ENCODE results near the gene GNAI1. TPM values are rescaled to one million over a fixed set of nuclear protein-coding genes. Genes with fewer than 3 reads are reported as not detected.

GNAI1 gene
- total and polyA plus RNA-seq, 2 donors (not counting 1 experiment from before 2014, with no cell fraction given): not detected

GRCh38 chr7:80241671-80242070 is 107.0 kb downstream of the GNAI1 start:
- ChIA-PET CTCF (no interaction called here), POLR2A (no interaction called here)
- Histone ChIP-seq H3K4me3 (ENCODE audit: control extremely low read depth in 1 of 5, extremely low read depth in 1 of 5, insufficient read depth in 1 of 5, low read depth in 2 of 5, low read length in 4 of 5) (no peak overlapping the region), H4K20me1 (ENCODE audit: control insufficient read depth, insufficient read depth, low read length, poor library complexity, severe bottlenecking) (no peaks in the 10 kb centered on the region), H3K27me3 (replicated peaks in 1 of 4; ENCODE audit: control extremely low read depth in 1 of 4, control insufficient read depth in 3 of 4, insufficient read depth in 4 of 4, low read length in 3 of 4) (no peaks in the 10 kb centered on the region), H3K27ac (ENCODE audit: low read length in 2 of 2) (no peak overlapping the region), H3K79me2 (ENCODE audit: control insufficient read depth, insufficient read depth, low read length) (no peaks in the 10 kb centered on the region), H3K9me3 (ENCODE audit: control extremely low read depth in 1 of 3, control insufficient read depth in 2 of 3, insufficient read depth in 1 of 3, low read length in 2 of 3) (no peaks in the 10 kb centered on the region), H2AFZ (ENCODE audit: insufficient read depth, low read depth, low read length, poor library complexity, severe bottlenecking) (no peak overlapping the region), H3K4me2 (replicated peaks; ENCODE audit: low read depth, low read length, poor library complexity, severe bottlenecking) (no peak overlapping the region), H3K9ac (ENCODE audit: low read length) (no peak overlapping the region), H3K36me3 (replicated peaks in 1 of 2; ENCODE audit: control extremely low read depth in 1 of 2, control insufficient read depth in 1 of 2, extremely low read depth in 1 of 2, insufficient read depth in 2 of 2, low read length in 1 of 2) (no peaks in the 10 kb centered on the region), H3K4me1 (ENCODE audit: control insufficient read depth in 2 of 2, insufficient read depth in 2 of 2, low read length in 2 of 2) (no peaks in the 10 kb centered on the region)
- intact Hi-C loops (cut with micrococcal nuclease): no loop called here
- no peaks in the 10 kb centered on the region for H3K4me1 Mint-ChIP-seq
- ATAC-seq (ENCODE audit: low read depth): no peak
- TF ChIP-seq, protein P1, sequence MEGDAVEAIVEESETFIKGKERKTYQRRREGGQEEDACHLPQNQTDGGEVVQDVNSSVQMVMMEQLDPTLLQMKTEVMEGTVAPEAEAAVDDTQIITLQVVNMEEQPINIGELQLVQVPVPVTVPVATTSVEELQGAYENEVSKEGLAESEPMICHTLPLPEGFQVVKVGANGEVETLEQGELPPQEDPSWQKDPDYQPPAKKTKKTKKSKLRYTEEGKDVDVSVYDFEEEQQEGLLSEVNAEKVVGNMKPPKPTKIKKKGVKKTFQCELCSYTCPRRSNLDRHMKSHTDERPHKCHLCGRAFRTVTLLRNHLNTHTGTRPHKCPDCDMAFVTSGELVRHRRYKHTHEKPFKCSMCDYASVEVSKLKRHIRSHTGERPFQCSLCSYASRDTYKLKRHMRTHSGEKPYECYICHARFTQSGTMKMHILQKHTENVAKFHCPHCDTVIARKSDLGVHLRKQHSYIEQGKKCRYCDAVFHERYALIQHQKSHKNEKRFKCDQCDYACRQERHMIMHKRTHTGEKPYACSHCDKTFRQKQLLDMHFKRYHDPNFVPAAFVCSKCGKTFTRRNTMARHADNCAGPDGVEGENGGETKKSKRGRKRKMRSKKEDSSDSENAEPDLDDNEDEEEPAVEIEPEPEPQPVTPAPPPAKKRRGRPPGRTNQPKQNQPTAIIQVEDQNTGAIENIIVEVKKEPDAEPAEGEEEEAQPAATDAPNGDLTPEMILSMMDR (IDR thresholded peaks at IDR 0.05): no peak
- no peak for TF ChIP-seq EZH2 (IDR thresholded peaks at IDR 0.05; ENCODE audit: borderline replicate concordance, insufficient read depth, low read depth, low read length, poor library complexity, severe bottlenecking)
- no peak overlapping the region for H3K4me3 Mint-ChIP-seq
- DNase-seq: no peak
- no peaks in the 10 kb centered on the region for H3K9me3 Mint-ChIP-seq (ENCODE audit: insufficient read depth)
- no peak overlapping the region for H3K27ac Mint-ChIP-seq
- WGBS (ENCODE audit: insufficient coverage): no CpG with 5 or more reads among the region's 1 CpG
- H3K27me3 Mint-ChIP-seq: no peaks in the 10 kb centered on the region

DNA sequence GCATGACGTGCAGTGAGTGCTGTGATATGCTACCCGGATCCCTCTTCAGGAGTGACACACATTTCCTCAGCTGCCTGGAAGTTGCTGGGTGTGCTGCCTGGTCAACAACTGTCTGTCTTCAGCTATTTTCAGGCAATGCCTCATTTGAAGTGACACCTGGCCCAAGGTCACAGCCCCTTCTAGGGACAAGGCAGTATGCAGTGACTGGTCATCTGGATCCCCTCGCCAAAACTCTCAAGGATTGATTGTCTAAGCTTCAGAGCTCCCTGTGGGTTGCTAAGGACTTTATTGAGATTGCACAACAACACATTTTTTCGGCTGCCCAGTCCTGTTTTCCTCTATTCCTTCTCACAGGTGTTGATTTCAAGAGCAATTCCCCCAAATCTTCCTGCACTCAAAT is 108.8 kb downstream of the GNAI1 start:
- H3K9ac ChIP-seq (ENCODE audit: low read length): no peak overlapping the region
- no peaks in the 10 kb centered on the region for H3K36me3 ChIP-seq (replicated peaks in 1 of 2; ENCODE audit: control extremely low read depth in 1 of 2, control insufficient read depth in 1 of 2, extremely low read depth in 1 of 2, insufficient read depth in 2 of 2, low read length in 1 of 2)
- TF ChIP-seq, protein P1 (IDR thresholded peaks at IDR 0.05): no peak
- no peak for TF ChIP-seq EZH2 (IDR thresholded peaks at IDR 0.05; ENCODE audit: borderline replicate concordance, insufficient read depth, low read depth, low read length, poor library complexity, severe bottlenecking)
- Mint-ChIP-seq H3K27ac (no peak overlapping the region), H3K27me3 (no peaks in the 10 kb centered on the region), H3K4me1 (no peaks in the 10 kb centered on the region), H3K4me3 (no peak overlapping the region), H3K9me3 (ENCODE audit: insufficient read depth) (no peaks in the 10 kb centered on the region)
- H2AFZ ChIP-seq (ENCODE audit: insufficient read depth, low read depth, low read length, poor library complexity, severe bottlenecking): no peak overlapping the region
- no peak overlapping the region for H3K4me2 ChIP-seq (replicated peaks; ENCODE audit: low read depth, low read length, poor library complexity, severe bottlenecking)
- H3K4me1 ChIP-seq (ENCODE audit: control insufficient read depth in 2 of 2, insufficient read depth in 2 of 2, low read length in 2 of 2): no peaks in the 10 kb centered on the region
- intact Hi-C loops (cut with micrococcal nuclease): no loop called here
- no peaks in the 10 kb centered on the region for H3K27me3 ChIP-seq (replicated peaks in 1 of 4; ENCODE audit: control extremely low read depth in 1 of 4, control insufficient read depth in 3 of 4, insufficient read depth in 4 of 4, low read length in 3 of 4)
- no peak overlapping the region for H3K4me3 ChIP-seq (ENCODE audit: control extremely low read depth in 1 of 5, extremely low read depth in 1 of 5, insufficient read depth in 1 of 5, low read depth in 2 of 5, low read length in 4 of 5)
- ChIA-PET POLR2A (no interaction called here), CTCF (no interaction called here)
- no peak overlapping the region for H3K27ac ChIP-seq (ENCODE audit: low read length in 2 of 2)
- no peaks in the 10 kb centered on the region for H3K9me3 ChIP-seq (ENCODE audit: control extremely low read depth in 1 of 3, control insufficient read depth in 2 of 3, insufficient read depth in 1 of 3, low read length in 2 of 3)
- DNase-seq (no peak), ATAC-seq (ENCODE audit: low read depth) (no peak)
- 96% methylated on average over 2 of the region's 4 CpGs for WGBS (ENCODE audit: insufficient coverage)
- no peaks in the 10 kb centered on the region for H4K20me1 ChIP-seq (ENCODE audit: control insufficient read depth, insufficient read depth, low read length, poor library complexity, severe bottlenecking)
- H3K79me2 ChIP-seq (ENCODE audit: control insufficient read depth, insufficient read depth, low read length): no peaks in the 10 kb centered on the region

Measured in B cell (primary cell).